Liver (tissue), 9 donors: ENCODE results near the gene SLC25A21. TPM values are rescaled to one million over a fixed set of nuclear protein-coding genes. Genes with fewer than 3 reads are reported as not detected.

Experiments
- DNase-seq: peaks from one replicate; pipeline ENCODE4 v3.0.0-alpha.2; 2017; ENCODE audit warnings: low spot score
- H3K27ac ChIP-seq, 2 donors: one replicate each; pipeline ENCODE4 v1.7.0; 2013; ENCODE audit warnings: inconsistent platforms in 2 of 2, low read length in 2 of 2, control low read depth in 1 of 2, low read depth in 1 of 2, mild to moderate bottlenecking in 1 of 2
- H3K27me3 ChIP-seq, 4 donors: one replicate each; pipeline versions ENCODE4 v1.6.1 to v1.7.0; 2013; ENCODE audit warnings: low read length in 3 of 4, inconsistent platforms in 1 of 4, mild to moderate bottlenecking in 1 of 4, moderate library complexity in 1 of 4; ENCODE audit not compliant: control insufficient read depth in 4 of 4, insufficient read depth in 4 of 4
- H3K36me3 ChIP-seq, 4 donors: one replicate each; pipeline versions ENCODE4 v1.6.1 to v1.7.0; 2013; ENCODE audit warnings: low read length in 3 of 4, mild to moderate bottlenecking in 3 of 4, low read depth in 1 of 4, moderate library complexity in 1 of 4; ENCODE audit not compliant: control insufficient read depth in 4 of 4, insufficient read depth in 3 of 4
- H3K4me1 ChIP-seq, 4 donors: one replicate each; pipeline versions ENCODE4 v1.6.1 to v1.7.0; 2013; ENCODE audit warnings: low read length in 3 of 4, mild to moderate bottlenecking in 3 of 4, moderate library complexity in 1 of 4; ENCODE audit not compliant: control insufficient read depth in 4 of 4, insufficient read depth in 4 of 4
- H3K4me3 ChIP-seq, 3 donors: one replicate each; pipeline versions ENCODE4 v1.6.1 to v1.7.0; 2013; ENCODE audit warnings: low read length in 3 of 3, control low read depth in 1 of 3, low read depth in 1 of 3, mild to moderate bottlenecking in 1 of 3
- H3K9ac ChIP-seq, 2 donors: one replicate each; pipeline ENCODE4 v1.7.0; 2013; ENCODE audit warnings: low read length in 2 of 2, mild to moderate bottlenecking in 2 of 2, moderate library complexity in 2 of 2, control low read depth in 1 of 2, low read depth in 1 of 2
- H3K9me3 ChIP-seq, 4 donors: one replicate each; pipeline versions ENCODE4 v1.6.1 to v1.7.0; 2013; ENCODE audit warnings: low read length in 3 of 4; ENCODE audit not compliant: control insufficient read depth in 4 of 4
- ATF3 ChIP-seq: IDR thresholded peaks from 2 replicates; pipeline ENCODE4 v1.6.1; 2016; ENCODE audit warnings: antibody characterized with exemption
- EGR1 ChIP-seq, 2 donors: IDR thresholded peaks; 2 replicates each; pipeline ENCODE4 v1.6.1; 2016 to 2018; ENCODE audit warnings: antibody characterized with exemption in 2 of 2, low read depth in 2 of 2
- FOXA1 ChIP-seq: IDR thresholded peaks from 2 replicates; pipeline ENCODE4 v1.6.1; 2016; ENCODE audit warnings: antibody characterized with exemption
- FOXA2 ChIP-seq: IDR thresholded peaks from 2 replicates; pipeline ENCODE4 v1.6.1; 2016; ENCODE audit warnings: antibody characterized with exemption
- GABPA ChIP-seq, 2 donors: IDR thresholded peaks in 1 of 2; conservative IDR thresholded peaks in 1 of 2; 2 replicates each; pipeline ENCODE4 v1.6.1; 2016; ENCODE audit warnings: antibody characterized with exemption in 2 of 2, mild to moderate bottlenecking in 1 of 2, moderate library complexity in 1 of 2
- HNF4A ChIP-seq, 2 donors: conservative IDR thresholded peaks; 2 replicates each; pipeline ENCODE4 v1.6.1; 2016; ENCODE audit warnings: antibody characterized with exemption in 2 of 2, mild to moderate bottlenecking in 2 of 2
- HNF4G ChIP-seq: IDR thresholded peaks from 2 replicates; pipeline ENCODE4 v1.6.1; 2016; ENCODE audit warnings: antibody characterized with exemption
- MAX ChIP-seq: IDR thresholded peaks from 2 replicates; pipeline ENCODE4 v1.6.1; 2016; ENCODE audit warnings: antibody characterized with exemption
- RAD21 ChIP-seq, 2 donors: IDR thresholded peaks; 2 replicates each; pipeline ENCODE4 v1.6.1; 2016; ENCODE audit warnings: antibody characterized with exemption in 2 of 2, mild to moderate bottlenecking in 2 of 2
- SP1 ChIP-seq: IDR thresholded peaks from 2 replicates; pipeline ENCODE4 v1.6.1; 2018; ENCODE audit warnings: antibody characterized with exemption, mild to moderate bottlenecking
- TAF1 ChIP-seq: conservative IDR thresholded peaks from 2 replicates; pipeline ENCODE4 v1.6.1; 2016; ENCODE audit warnings: antibody characterized with exemption, mild to moderate bottlenecking
- YY1 ChIP-seq: IDR thresholded peaks from 2 replicates; pipeline ENCODE4 v1.6.1; 2016; ENCODE audit warnings: antibody characterized with exemption, mild to moderate bottlenecking
- ZBTB33 ChIP-seq: IDR thresholded peaks from 2 replicates; pipeline ENCODE4 v1.6.1; 2016; ENCODE audit warnings: antibody characterized with exemption
- WGBS: extraction: QIAGEN DNeasy Blood & Tissue Kit; methylation state at CpG from one replicate; pipeline ENCODE4 v1.1.7; 2013; 5-methylcytosine and 5-hydroxymethylcytosine counted together
- polyA plus RNA-seq, 2 donors: library from polyadenylated mRNA; stranded (reverse) in 1 of 2; unstranded in 1 of 2; fragments of 200-250 nt in 1 of 2; fragments of >200 nt in 1 of 2; fragmentation: Nextera tagmentation in 1 of 2; extraction: Ambion mirVana in 1 of 2; gene quantifications; one replicate each; pipeline versions ENCODE4 v1.2.1 to v1.2.3, GENCODE V29; 2013 to 2015
- total RNA-seq, 2 donors: library from RNA; depleted of rRNA; stranded (reverse); fragments of >200 nt; gene quantifications; one replicate each; pipeline ENCODE4 v1.2.3, GENCODE V29; 2014
- TF ChIP-seq, protein P1 (sequence below): IDR thresholded peaks from 2 replicates; pipeline ENCODE4 v1.6.1; 2016; ENCODE audit warnings: antibody characterized with exemption, mild to moderate bottlenecking
- TF ChIP-seq, protein P2 (sequence below): fragments of 150-350 bp; IDR thresholded peaks from 2 replicates; pipeline ENCODE4 v1.5.1; 2017; ENCODE audit warnings: improper control_type of control experiment, low read depth, low read length; ENCODE audit not compliant: missing input control
- donor health status: healthy.
- donor health status: healthy.
- donor health status: healthy.
- donor health status: healthy.
- donor health status: healthy.

SLC25A21 gene
- total and polyA plus RNA-seq, 4 donors: 0.13 to 24.3 (median 0.23) TPM

- Histone ChIP-seq H3K4me3 (no peak overlapping the region), H3K27me3 (no peaks in the 10 kb centered on the region), H3K4me1 (no peaks in the 10 kb centered on the region), H3K27ac (no peak overlapping the region), H3K9ac (no peak overlapping the region), H3K9me3 (no peaks in the 10 kb centered on the region), H3K36me3 (no peaks in the 10 kb centered on the region)
- TF ChIP-seq SP1 (no peak), ZBTB33 (no peak), FOXA2 (no peak), HNF4A (conservative IDR thresholded peaks at IDR 0.05) (no peak)
- WGBS: 70% methylated on average over 2 of the region's 2 CpGs
- DNase-seq: no peak
Observed at GRCh38 chr14:36951380-36951911, 221.0 kb downstream of the SLC25A21 start.

DNA sequence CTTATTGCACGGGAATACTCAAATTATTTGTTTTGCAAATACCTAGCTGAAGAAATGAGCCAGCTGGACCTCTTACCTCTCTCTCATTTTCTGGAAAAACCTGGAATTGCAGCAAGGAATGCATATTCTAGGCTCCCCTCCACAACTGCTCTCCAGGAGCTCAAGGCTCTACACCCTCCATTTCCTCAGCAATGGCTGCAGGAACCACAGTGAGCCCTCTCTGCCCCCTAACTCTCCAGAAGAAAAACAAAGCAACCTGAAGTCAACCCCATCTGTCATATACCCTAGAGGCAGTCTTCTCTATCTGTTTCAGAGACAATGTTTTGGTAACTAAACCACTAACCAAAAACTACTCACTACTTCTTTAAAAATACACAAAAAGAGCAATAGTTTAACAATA lies 221.6 kb downstream of the SLC25A21 start:
- WGBS: 88% methylated on average over 1 of the region's 1 CpG
- H3K27me3 ChIP-seq: no peaks in the 10 kb centered on the region

DNA sequence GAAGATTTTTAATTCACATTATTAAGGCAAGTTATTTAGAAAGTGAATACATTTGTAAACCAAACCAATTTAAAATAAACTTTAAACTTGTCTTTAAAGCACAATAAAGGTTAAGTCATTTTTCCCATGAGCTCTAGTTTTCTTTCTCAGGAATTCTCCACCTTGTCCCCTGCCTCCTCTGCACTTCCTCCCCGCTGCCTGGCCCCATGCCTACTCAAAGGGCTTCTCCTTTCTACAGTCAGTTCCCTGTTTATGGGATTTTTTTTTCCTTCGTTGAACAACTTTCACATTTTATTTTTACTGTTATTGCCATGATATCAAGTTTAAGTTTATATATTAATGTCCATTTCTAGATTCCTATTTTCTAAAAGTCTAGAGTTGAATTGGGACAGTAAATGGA lies 223.0 kb downstream of the SLC25A21 start:
- DNase-seq: no peak
- H3K4me1 ChIP-seq: no peaks in the 10 kb centered on the region
- no peak for TF ChIP-seq HNF4G
- TF ChIP-seq, protein P1, sequence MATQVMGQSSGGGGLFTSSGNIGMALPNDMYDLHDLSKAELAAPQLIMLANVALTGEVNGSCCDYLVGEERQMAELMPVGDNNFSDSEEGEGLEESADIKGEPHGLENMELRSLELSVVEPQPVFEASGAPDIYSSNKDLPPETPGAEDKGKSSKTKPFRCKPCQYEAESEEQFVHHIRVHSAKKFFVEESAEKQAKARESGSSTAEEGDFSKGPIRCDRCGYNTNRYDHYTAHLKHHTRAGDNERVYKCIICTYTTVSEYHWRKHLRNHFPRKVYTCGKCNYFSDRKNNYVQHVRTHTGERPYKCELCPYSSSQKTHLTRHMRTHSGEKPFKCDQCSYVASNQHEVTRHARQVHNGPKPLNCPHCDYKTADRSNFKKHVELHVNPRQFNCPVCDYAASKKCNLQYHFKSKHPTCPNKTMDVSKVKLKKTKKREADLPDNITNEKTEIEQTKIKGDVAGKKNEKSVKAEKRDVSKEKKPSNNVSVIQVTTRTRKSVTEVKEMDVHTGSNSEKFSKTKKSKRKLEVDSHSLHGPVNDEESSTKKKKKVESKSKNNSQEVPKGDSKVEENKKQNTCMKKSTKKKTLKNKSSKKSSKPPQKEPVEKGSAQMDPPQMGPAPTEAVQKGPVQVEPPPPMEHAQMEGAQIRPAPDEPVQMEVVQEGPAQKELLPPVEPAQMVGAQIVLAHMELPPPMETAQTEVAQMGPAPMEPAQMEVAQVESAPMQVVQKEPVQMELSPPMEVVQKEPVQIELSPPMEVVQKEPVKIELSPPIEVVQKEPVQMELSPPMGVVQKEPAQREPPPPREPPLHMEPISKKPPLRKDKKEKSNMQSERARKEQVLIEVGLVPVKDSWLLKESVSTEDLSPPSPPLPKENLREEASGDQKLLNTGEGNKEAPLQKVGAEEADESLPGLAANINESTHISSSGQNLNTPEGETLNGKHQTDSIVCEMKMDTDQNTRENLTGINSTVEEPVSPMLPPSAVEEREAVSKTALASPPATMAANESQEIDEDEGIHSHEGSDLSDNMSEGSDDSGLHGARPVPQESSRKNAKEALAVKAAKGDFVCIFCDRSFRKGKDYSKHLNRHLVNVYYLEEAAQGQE: no peak
- no peak for TF ChIP-seq ATF3
- TF ChIP-seq EGR1 (IDR thresholded peaks at IDR 0.05; ENCODE audit: low read depth in 2 of 2): no peak
- no peak for TF ChIP-seq ZBTB33
- no peak for TF ChIP-seq MAX
- no peak for TF ChIP-seq YY1
- TF ChIP-seq TAF1: no peak
- TF ChIP-seq GABPA (IDR thresholded peaks at IDR 0.05 in 1 of 2, conservative IDR thresholded peaks at IDR 0.05 in 1 of 2): no peak
- no peak for TF ChIP-seq HNF4A (conservative IDR thresholded peaks at IDR 0.05)
- TF ChIP-seq RAD21 (IDR thresholded peaks at IDR 0.05): no peak
- TF ChIP-seq, protein P2, sequence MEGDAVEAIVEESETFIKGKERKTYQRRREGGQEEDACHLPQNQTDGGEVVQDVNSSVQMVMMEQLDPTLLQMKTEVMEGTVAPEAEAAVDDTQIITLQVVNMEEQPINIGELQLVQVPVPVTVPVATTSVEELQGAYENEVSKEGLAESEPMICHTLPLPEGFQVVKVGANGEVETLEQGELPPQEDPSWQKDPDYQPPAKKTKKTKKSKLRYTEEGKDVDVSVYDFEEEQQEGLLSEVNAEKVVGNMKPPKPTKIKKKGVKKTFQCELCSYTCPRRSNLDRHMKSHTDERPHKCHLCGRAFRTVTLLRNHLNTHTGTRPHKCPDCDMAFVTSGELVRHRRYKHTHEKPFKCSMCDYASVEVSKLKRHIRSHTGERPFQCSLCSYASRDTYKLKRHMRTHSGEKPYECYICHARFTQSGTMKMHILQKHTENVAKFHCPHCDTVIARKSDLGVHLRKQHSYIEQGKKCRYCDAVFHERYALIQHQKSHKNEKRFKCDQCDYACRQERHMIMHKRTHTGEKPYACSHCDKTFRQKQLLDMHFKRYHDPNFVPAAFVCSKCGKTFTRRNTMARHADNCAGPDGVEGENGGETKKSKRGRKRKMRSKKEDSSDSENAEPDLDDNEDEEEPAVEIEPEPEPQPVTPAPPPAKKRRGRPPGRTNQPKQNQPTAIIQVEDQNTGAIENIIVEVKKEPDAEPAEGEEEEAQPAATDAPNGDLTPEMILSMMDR: no peak
- no peak for TF ChIP-seq FOXA2
- no peak overlapping the region for H3K9ac ChIP-seq
- H3K4me3 ChIP-seq: no peak overlapping the region
- no peaks in the 10 kb centered on the region for H3K27me3 ChIP-seq
- no peaks in the 10 kb centered on the region for H3K9me3 ChIP-seq
- no peaks in the 10 kb centered on the region for H3K36me3 ChIP-seq
- no peak overlapping the region for H3K27ac ChIP-seq
- WGBS: 79% methylated on average over 2 of the region's 2 CpGs

More for the DNA sequence above, 221.6 kb downstream of the SLC25A21 start:
- DNase-seq: no peak
- no peaks in the 10 kb centered on the region for H3K9me3 ChIP-seq
- H3K4me1 ChIP-seq: no peaks in the 10 kb centered on the region
- no peak overlapping the region for H3K4me3 ChIP-seq
- no peaks in the 10 kb centered on the region for H3K36me3 ChIP-seq
- H3K27ac ChIP-seq: no peak overlapping the region
- TF ChIP-seq FOXA1: no peak
- TF ChIP-seq RAD21 (IDR thresholded peaks at IDR 0.05): no peak
- TF ChIP-seq MAX: no peak
- no peak overlapping the region for H3K9ac ChIP-seq
